HG03575 (cell line): ENCODE measurements around the gene ADCY3.
"Not testable (repeated sequence)": the region's sequence is repeated elsewhere in the genome, so short reads cannot be mapped to it uniquely, and the experiment has no call there.

Experiments used
- ATAC-seq: cut with Tn5 transposase; IDR thresholded peaks from one replicate; pipeline ENCODE4 v1.9.1; 2021; ENCODE audit not compliant: unreplicated experiment, insufficient number of reproducible peaks, low FRiP score; ENCODE audit errors: extremely low read depth

ADCY3 gene

DNA sequence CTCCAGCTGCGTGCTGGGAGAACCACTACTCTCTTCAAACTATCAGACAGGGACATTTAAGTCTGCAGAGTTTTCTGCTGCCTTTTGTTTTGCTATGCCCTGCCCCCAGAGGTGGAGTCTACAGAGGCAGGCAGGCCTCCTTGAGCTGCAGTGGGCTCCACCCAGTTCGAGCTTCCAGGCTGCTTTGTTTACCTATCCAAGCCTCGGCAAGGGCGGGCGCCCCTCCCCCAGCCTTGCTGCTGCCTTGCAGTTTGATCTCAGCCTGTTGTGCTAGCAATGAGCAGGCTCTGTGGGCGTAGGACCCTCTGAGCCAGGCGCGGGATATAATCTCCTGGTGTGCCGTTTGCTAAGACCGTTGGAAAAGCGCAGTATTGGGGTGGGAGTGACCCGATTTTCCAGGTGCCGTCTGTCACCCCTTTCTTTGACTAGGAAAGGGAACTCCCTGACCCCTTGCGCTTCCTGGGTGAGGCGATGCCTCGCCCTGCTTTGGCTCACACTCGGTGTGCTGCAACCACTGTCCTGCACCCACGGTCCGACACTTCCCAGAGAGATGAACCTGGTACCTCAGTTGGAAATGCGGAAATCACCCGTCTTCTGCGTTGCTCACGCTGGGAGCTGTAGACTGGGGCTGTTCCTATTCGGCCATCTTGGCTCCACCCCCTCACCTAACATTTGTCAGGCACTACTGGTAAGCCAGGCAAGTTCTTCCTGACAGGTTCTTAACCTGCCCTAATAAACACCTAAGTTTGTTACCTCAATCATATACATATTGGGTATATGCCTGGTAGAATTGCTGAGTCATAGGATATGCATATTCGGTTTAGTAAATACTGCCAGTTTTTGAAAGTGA is 114.0 kb downstream of the ADCY3 start:
- not testable (repeated sequence) for ATAC-seq

DNA sequence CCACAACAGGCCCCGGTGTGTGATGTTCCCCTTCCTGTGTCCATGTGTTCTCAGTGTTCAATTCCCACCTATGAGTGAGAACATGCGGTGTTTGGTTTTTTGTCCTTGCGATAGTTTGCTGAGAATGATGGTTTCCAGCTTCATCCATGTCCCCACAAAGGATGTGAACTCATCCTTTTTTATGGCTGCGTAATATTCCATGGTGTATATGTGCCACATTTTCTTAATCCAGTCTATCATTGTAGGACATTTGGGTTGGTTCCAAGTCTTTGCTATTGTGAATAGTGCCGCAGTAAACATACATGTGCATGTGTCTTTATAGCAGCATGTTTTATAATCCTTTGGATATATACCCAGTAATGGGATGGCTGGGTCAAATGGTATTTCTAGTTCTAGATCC is 119.5 kb downstream of the ADCY3 start:
- ATAC-seq = not testable (repeated sequence)

DNA sequence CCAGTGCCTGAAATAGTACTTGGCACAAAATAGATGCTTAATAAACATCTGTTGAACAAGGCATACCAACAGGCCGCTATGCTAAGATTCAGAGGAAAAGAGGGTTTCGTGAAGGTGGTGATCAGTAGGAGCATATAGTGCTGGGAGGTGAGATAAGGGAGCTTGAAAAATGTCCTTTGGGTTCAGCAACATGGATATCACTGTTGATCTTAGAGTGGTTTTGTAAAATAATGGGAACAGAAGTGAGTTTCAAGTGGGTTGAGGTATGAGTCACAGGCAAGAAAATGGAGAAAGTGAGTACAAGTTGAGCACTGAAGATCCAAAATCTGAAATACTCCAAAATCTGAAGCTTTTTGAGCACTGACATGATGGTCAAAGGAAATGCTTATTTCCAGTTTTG is 122.4 kb downstream of the ADCY3 start:
- ATAC-seq = no peak

DNA sequence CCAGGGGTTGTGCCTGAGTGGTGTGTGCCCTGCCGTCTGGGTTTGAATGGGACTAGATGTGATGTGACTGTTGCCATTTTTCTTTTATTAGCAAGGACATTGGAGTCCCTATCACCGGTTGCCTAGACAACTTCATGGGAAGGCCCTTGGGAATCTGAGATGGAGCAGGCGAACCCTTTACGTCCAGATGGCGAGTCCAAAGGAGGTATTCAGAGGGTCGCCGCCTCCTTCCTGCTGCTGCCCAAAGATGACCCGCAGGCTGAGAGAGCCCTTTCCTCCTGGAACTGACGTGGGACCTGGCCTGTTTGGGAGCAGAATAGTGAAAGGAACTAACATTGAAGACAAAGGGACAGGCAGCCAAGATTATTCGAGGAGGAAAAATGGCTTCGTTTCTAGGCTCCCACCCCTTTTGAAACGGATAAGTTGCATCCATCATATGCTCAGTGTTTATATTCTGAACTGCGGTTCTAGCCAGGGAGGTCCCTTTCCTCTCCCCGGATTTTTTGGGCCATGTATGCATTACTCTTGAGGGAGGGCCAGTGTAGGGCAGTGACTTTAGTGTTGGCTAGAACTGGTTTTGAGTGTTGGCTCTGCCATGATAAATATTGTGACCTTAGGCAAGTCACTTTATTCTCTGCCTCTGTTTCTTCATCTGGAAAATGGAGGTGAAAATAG is 126.1 kb downstream of the ADCY3 start:
- no peak for ATAC-seq

DNA sequence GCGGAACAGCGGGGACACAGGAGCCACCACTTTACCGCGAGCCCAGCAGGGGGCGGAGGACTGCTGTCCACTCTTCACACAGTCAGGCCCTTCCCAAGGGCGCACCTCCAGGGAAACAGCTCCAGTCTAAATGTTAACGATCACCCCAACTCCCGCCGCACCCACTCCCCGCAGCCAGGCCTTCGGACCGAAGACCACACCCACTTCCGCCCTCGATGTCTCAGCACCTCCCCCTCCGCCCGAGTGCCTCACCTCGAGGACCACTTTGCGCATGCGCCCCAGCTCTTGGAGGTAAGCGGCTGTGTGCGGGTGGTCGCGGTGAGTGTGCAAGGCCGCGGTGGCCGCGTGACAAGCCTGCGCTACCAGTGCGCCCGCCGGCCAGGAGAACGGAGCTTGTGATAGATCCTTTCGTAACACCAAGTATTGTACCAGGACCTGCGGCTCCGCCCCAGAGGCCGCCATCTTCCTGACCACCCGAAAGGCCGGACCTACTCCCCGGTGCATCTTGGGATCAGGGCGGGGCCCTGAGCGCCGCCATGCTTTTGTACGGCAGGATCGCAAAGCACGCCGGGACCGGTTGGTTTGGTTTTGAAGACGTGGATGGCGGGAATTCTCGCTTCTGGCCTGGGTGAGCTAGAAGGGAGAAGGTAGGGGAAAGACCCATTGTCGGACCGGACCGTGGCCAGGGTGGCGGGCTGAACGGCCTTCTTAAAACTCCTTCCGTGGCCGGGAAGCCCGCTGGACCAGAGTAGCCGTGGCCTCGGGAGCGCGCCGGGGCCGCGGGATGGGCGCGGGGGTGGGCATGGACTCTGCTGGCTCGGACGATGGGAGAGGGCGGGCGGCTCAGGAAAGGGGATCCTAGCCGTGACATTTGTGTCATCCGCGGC is 126.9 kb downstream of the ADCY3 start, which contains the start of the genes CENPO and PTRHD1:
Gene CENPO (plus strand): TSS at position 552 of the 887 bp plus-strand sequence. CDS start 495 bp downstream, outside the sequence.
Gene PTRHD1 (minus strand): TSS at position 518 of the 887 bp plus-strand sequence. CDS start 14 bp downstream, at position 504.
- ATAC-seq = peak; percentile 65

DNA sequence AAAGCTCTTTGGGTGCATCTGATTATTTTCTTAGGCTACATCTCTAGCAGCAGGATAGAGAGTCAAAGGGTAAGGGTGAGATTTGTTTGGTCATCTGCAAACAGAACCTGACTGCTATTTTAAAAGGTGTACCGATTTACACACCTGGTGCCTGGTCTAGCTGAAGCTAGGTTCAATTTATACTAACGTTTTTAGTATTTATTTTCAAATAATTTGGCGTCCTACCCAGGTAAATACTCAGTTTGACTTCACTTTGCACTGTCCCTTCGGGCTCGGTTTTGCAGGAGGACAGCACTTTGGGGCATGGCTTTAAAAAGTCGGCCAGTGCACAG is 127.5 kb downstream of the ADCY3 start:
- no peak for ATAC-seq

DNA sequence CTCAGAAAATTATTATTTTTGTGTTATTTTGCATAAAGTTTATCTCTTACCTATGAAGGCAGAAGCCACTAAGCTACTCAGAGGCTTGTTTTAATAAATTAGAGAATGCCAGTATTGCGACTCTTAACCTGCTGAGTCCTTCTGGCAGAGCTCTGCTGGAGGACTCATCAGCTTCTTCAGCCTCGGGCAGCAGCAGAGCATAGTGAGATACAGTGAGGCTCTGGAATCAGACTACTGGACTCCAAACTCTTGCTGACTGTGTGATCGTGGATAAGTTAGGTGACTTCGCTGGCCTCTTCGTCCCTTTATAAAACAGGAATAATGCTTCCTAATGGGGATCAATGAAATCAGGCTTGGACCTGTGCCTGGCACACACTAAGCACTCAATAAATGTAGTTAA is 128.6 kb downstream of the ADCY3 start:
- ATAC-seq = no peak

DNA sequence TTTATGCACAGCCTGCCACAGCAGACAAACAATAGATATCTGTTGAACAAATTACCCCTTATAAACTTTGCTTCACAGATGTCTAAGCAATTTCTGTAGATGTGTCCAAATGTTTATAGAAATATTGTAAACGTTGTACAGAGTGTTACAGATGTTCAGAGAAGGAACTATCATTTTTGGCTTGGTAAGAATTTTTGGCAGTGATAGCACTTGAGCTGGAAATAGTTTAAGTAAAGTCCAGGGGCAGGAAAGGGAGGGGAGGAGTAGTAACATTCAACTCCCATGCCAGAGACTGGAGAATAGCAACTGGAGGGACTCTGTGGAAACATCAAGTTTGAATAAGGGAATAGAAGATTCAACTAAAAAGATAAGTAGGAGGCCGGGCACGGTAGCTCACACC is 131.2 kb downstream of the ADCY3 start:
- no peak for ATAC-seq

DNA sequence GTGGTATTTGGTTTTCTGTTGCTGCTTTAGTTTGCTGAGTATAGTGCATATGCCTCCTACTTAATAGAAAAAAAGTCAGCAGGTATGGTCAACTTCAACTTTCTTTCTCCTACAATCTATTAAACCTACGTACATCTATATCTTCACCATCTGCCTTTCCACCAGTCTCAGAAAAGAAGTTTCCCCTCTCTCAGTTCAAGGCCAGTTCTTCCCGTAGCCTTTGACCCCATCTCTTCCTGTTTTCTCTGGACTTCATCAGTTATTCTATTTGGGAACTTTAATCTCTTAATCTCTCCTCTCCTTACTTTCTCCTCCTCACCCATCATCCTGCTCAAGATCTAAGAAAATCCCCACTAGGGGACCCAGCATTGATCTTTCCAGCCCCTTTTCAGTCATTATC is 132.5 kb downstream of the ADCY3 start:
- ATAC-seq = no peak

DNA sequence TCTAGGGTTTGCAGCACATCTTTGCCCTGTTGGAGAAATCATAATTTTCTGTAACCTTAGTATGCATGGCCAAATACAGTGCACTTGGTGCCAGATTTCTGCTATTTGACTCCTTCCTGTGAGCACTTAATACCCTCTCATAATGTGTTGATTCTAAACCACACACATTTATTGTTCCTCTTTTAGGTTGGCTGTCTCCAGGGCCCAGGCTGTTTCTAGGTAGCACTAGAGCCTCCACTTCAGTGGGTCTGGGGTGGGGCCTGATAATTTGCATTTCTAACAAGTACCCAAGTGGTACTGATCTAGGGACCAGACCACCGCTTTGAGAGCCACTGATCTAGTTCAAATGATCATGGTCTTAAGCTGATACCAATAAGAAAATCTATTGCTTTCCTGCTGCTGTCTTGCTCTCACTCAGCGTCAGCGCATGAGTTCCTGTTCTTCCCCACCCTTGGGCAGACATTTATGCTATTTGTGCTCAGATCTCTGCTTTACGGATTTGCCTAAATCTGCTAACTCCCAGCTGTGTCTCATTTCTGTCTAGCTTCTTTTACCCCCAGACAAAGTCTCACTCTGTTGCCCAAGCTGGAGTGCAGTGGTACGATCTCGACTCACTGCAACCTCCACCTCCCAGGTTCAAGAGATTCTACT is 134.2 kb downstream of the ADCY3 start:
- no peak for ATAC-seq

DNA sequence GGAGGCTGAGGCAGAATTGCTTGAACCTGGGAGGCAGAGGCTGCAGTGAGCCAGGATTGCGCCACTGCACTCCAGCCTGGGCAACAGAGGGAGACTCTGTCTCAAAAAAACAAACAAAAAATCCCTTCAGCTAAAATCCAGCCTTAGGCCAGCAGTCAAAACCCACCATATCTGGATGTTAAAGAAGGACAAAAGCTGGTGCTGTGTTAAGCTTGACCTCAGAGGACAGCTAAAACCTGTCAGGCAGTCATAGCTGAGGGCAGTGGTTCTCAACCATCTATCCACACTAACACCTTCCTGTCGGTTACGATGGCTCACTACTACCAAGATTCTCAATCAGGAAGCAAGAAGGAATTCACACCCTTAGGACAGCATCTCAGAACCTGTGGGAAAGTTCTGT is 136.4 kb downstream of the ADCY3 start:
- no peak for ATAC-seq

DNA sequence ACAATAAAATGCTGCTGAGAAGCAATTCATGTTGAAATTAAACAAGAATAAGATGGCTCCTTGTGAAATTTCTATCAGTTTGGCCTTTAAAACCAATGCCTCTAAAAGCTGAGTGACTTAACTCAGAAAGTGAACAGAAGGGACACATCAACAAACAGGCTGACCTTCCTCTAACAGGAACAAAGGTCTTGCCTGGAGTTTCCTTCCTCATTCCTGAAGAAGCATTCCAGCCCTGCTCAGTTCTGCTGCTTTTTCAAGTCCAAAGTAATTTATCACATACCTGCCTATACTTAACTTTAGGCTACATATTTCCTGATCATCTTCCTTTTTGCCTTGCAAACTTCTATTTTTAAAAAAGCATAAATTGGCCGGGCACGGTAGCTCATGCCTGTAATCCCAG is 140.9 kb downstream of the ADCY3 start:
- no peak for ATAC-seq

DNA sequence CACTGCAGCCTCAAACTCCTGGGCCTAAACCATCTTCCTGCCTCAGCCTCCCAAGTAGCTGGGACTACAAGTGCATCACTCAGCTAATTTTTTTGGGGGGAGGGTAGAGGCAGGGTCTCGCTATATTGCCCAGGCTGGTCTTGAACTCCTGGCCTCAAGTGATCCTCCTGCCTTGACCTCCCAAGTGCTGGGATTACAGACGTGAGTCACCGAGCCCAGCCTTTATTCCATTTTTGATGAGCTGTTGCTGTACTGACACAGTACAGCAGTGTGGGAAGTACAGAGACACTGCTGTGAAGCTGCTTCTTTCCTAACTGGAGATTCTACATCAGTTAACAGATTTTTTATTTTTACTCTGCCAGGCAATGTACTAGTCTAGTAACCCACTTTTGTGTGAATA is 145.7 kb downstream of the ADCY3 start:
- no peak for ATAC-seq

DNA sequence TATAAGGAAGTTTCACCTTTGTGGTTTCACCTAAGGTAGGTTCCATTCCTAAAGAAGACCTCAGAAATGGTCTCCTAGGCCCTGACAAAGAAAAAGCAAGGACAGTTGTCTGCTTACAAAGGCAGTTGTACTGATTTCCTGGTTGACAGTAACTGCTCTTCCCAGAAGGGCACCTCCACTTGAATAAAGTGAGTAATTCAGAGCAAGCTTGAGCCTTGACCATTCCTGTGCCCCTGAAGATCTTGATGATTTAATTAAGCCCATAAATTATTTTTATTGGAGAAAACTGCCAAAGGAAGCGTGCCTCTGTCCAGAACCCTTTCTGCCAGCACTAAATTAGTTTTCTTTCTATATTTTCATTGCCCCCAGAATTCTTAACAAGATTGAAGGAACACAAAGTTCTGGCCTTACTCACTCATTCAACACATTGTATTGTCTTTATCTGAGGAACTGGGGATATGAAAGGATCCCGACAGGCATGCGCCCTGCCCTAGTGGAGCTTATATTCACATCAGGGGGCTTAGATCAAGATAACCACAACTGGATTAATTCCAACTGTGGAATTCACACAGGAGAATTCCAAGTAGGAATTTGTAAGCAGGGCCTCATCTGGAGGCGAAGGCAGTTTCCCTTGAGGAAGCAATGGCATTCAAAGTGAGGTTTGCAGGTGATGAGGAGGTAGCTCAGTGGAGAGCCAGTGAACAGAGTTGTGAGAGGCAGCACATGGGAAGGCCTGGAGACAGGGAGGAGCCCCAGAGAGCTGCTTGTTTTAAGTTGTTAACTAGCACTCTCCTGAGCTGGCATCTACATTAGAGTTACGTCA is 148.1 kb downstream of the ADCY3 start:
- no peak for ATAC-seq

DNA sequence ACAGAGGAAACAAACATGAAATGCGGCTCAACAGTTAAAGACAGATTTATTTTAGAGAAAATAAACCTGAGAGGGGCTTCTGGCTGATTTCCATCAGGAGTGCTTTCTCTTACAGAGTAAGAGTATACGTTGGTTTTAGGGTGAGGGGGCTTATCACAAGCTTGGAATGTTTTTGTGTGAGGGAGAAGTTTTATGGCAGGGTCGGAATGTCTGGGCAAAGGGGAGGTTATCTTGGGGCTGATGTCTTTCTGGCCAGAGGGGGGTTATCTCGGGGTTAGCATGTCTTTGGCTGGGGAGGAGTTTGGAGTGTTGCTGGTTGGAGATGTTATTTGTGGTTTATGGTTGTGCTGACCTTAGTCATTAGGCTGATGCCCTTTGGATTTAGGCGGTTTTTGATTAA is 149.0 kb downstream of the ADCY3 start:
- ATAC-seq = no peak
